ENCODE data around the gene ICOS.

The ICOS gene, protein sequence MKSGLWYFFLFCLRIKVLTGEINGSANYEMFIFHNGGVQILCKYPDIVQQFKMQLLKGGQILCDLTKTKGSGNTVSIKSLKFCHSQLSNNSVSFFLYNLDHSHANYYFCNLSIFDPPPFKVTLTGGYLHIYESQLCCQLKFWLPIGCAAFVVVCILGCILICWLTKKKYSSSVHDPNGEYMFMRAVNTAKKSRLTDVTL

DNA sequence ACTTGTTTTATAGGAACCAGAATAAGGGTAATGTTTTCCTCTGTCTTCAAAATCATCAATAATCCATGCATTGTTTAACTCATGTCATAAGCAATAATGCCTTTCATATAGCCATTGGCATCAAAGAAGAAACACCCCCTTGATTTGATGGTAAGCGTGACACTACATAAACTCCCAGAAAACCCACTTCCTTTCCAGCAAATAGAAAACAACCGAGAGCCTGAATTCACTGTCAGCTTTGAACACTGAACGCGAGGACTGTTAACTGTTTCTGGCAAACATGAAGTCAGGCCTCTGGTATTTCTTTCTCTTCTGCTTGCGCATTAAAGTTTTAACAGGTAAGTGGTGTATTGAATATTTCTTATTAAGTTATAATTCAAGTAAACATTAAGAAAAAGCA lies at the start of gene ICOS:
Gene ICOS (plus strand): TSS at position 229 of the 400 bp plus-strand sequence. CDS start 52 bp downstream, at position 281.
- Mint-ChIP-seq H3K27ac (peak within 1 kb of the TSS; percentile 92), H3K27me3 (ENCODE audit: low read depth) (no peaks in the 10 kb centered on the region), H3K4me1 (ENCODE audit: low read depth) (peaks cover 52% of the 10 kb centered on the region), H3K4me3 (peak within 1 kb of the TSS; percentile 100), H3K9me3 (no peaks in the 10 kb centered on the region), H3K36me3 (ENCODE audit: low read depth) (peaks cover 42% of the 10 kb centered on the region)
- peak; percentile 57 for DNase-seq (ENCODE audit: low spot score)

DNA sequence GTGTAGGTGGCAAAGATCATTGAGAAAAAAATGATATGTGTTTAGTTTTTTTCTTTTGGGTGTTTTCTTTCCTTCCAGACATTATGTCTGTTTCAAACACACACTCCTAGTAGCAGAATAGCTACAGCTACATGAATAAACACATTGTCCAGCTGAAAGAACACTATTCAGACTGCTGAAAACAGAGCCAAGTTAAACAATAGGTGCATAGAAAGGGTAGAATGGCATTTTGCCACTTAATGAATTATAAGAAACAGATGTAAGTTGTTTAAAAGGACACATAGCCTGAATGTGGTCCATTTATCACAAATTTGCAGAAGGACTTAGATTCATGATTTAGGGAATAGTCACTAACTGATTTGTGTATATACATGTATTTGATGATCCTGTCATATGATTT lies 48.9 kb upstream of the ICOS start:
- Mint-ChIP-seq H3K4me1 (ENCODE audit: low read depth) (peaks cover 62% of the 10 kb centered on the region), H3K27me3 (ENCODE audit: low read depth) (no peaks in the 10 kb centered on the region), H3K36me3 (ENCODE audit: low read depth) (no peaks in the 10 kb centered on the region), H3K4me3 (no peak overlapping the region), H3K9me3 (no peaks in the 10 kb centered on the region), H3K27ac (peak overlapping the region; percentile 83)
- no peak for DNase-seq (ENCODE audit: low spot score)

DNA sequence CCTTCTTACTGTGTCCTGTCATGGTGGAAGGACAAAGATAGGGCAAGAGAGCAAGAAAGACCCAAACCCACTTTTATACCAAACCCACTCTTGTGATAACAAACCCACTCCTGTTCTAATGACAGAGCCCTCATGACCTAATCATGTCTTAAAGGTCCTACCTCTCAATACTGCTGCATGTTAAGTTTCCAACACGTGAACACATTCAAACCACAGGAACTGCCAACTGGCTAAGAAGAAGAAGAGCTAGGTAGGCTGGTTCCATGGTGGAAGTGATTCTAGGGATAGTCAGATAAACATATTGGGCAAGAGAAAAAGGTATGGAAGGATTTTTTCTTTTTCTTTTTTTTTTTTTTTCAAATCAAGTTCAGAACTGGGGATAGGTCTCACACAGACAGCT lies 47.0 kb upstream of the ICOS start:
- Mint-ChIP-seq H3K9me3 (no peaks in the 10 kb centered on the region), H3K36me3 (ENCODE audit: low read depth) (no peaks in the 10 kb centered on the region), H3K27ac (no peak overlapping the region), H3K4me3 (no peak overlapping the region), H3K27me3 (ENCODE audit: low read depth) (no peaks in the 10 kb centered on the region), H3K4me1 (ENCODE audit: low read depth) (peaks cover 71% of the 10 kb centered on the region)
- no peak for DNase-seq (ENCODE audit: low spot score)

DNA sequence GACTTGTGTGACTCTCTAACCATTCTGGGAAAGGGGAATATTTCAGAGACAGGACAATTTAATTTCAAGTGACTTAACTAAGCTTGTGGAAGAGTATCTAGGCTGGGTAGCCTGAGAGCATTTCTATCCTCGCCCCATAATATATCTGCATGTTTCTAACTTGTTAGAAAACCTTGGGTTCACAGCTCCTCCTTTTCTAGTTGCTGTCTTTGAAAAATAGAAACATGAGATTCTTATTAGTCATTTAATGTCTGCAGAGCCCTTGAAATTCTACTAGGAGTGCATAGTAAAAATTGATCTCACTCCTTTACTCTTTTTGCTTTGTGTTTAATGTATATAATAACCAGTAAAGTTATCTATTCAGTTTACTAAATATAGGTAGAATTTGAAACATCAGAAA lies 46.6 kb upstream of the ICOS start:
- DNase-seq (ENCODE audit: low spot score), result no peak
- Mint-ChIP-seq H3K4me3 (no peak overlapping the region), H3K9me3 (no peaks in the 10 kb centered on the region), H3K4me1 (ENCODE audit: low read depth) (peaks cover 75% of the 10 kb centered on the region), H3K27me3 (ENCODE audit: low read depth) (no peaks in the 10 kb centered on the region), H3K36me3 (ENCODE audit: low read depth) (no peaks in the 10 kb centered on the region), H3K27ac (no peak overlapping the region)

DNA sequence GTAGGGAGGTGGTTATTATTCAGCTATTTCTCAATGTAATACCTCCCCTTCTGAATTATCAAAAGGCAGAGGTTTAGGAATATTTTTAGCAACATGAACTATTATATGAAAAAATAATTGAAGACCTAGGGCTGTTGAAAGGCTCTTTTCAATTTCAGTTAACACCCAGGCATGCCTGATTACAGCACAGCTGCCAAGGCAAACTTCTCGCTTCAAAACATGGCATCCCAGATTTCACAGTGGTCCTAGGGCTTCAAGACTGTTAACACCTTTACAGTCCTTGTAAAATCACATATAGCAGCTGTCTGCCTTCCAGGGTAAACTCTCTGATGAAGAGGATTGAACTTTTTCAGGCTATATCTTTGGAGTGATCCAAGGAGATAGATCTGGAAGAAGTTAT lies 45.8 kb upstream of the ICOS start:
- Mint-ChIP-seq H3K27ac (peak overlapping the region; percentile 24), H3K4me1 (ENCODE audit: low read depth) (peaks cover 74% of the 10 kb centered on the region), H3K4me3 (no peak overlapping the region)

DNA sequence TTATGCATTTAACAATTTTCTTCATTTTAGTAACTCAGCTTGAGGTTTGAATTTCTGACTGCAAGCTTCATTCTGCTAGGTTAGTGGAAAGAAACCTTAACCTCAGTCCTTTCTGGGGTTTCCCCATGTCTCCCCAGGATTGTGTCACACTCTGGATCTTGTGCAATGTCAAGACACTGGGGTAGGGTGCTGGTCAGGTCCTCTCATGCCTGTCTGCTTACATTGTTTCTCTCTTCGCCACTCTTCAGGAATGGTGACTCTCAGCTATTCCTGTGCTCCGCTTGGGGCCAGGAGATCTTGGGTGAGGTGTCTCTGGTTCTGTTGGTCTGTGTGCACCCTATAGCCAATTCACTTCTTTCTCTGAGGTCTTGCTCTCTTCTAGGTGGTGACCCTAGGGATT lies 45.1 kb upstream of the ICOS start:
- Mint-ChIP-seq H3K4me3 (peak overlapping the region; percentile 32), H3K27ac (peak overlapping the region; percentile 72), H3K4me1 (ENCODE audit: low read depth) (peaks cover 71% of the 10 kb centered on the region), H3K36me3 (ENCODE audit: low read depth) (peaks cover 2% of the 10 kb centered on the region), H3K27me3 (ENCODE audit: low read depth) (no peaks in the 10 kb centered on the region), H3K9me3 (peaks cover 3% of the 10 kb centered on the region)
- DNase-seq (ENCODE audit: low spot score), result peak; percentile 81

More for the DNA sequence above, 45.8 kb upstream of the ICOS start:
- DNase-seq (ENCODE audit: low spot score), result no peak
- Mint-ChIP-seq H3K36me3 (ENCODE audit: low read depth) (no peaks in the 10 kb centered on the region), H3K27me3 (ENCODE audit: low read depth) (no peaks in the 10 kb centered on the region), H3K9me3 (peaks cover 3% of the 10 kb centered on the region)

DNA sequence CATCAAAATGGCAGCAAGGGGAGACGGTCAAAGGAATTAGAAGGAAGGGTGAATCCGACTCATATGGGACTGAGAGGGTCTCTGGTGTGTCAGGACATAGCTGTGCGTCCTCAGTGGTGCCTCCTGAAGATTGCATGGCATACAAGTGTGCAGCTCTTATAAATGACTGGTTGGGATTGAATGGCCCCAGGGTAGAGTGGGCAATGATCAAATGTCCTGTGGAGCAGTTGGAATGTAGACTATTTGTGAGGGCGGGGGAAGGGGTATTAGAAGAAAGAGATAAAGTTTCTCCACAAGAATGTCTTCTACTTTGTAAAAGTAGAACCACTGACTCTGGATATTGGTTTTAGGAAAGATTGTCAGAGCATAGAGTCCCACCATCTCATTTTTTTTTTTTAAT lies 44.4 kb upstream of the ICOS start:
- Mint-ChIP-seq H3K9me3 (peaks cover 3% of the 10 kb centered on the region), H3K4me1 (ENCODE audit: low read depth) (peaks cover 71% of the 10 kb centered on the region), H3K36me3 (ENCODE audit: low read depth) (peaks cover 5% of the 10 kb centered on the region), H3K4me3 (no peak overlapping the region), H3K27me3 (ENCODE audit: low read depth) (no peaks in the 10 kb centered on the region), H3K27ac (peak overlapping the region; percentile 27)
- DNase-seq (ENCODE audit: low spot score), result no peak

DNA sequence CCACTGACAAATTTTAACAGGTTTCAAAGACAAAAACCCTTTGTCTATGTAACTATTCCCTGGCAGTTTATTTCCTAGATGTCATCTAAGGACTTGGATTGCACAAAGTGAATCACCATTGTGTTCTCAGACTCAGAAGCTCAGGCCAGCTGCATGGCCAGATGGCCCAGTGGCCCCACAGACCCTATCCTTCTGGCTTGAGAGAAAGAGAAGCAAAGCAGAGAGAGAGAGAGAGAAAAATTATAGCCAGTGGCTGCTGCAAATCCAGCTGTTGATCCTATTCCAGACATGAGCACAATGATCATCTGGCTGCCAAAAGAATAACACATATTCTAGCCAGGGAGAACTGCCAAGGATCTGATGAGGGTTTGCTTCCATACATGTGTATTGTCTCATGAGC lies 43.2 kb upstream of the ICOS start:
- Mint-ChIP-seq H3K4me1 (ENCODE audit: low read depth) (peaks cover 76% of the 10 kb centered on the region), H3K4me3 (no peak overlapping the region), H3K27me3 (ENCODE audit: low read depth) (no peaks in the 10 kb centered on the region), H3K27ac (peak overlapping the region; percentile 70), H3K9me3 (peaks cover 3% of the 10 kb centered on the region), H3K36me3 (ENCODE audit: low read depth) (peaks cover 8% of the 10 kb centered on the region)
- no peak for DNase-seq (ENCODE audit: low spot score)

DNA sequence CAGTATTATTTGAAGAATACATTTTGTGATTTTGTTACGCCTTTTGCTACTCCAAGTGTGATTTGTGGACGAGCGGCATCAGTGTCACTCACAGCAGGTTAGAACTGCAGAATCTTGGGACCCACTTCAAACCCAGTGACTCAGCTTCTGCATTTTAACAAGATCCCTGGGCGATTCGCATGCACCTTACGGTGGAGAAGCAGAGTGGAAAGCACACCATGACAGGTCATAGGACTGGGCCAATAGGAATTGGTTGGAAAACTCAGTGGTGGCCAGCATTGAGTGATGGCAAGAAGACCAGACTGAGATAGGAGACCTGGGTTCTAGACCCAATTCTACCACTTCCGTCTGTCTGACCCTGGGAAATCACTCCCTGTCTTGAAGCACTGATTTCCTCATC lies 42.7 kb upstream of the ICOS start:
- no peaks in the 10 kb centered on the region for H3K27me3 Mint-ChIP-seq (ENCODE audit: low read depth)
- H3K36me3 Mint-ChIP-seq (ENCODE audit: low read depth), result peaks cover 10% of the 10 kb centered on the region
- DNase-seq (ENCODE audit: low spot score), result no peak
- peak overlapping the region; percentile 33 for H3K4me3 Mint-ChIP-seq
- H3K9me3 Mint-ChIP-seq, result peaks cover 3% of the 10 kb centered on the region
- H3K27ac Mint-ChIP-seq, result peak overlapping the region; percentile 72
- H3K4me1 Mint-ChIP-seq (ENCODE audit: low read depth), result peaks cover 80% of the 10 kb centered on the region

DNA sequence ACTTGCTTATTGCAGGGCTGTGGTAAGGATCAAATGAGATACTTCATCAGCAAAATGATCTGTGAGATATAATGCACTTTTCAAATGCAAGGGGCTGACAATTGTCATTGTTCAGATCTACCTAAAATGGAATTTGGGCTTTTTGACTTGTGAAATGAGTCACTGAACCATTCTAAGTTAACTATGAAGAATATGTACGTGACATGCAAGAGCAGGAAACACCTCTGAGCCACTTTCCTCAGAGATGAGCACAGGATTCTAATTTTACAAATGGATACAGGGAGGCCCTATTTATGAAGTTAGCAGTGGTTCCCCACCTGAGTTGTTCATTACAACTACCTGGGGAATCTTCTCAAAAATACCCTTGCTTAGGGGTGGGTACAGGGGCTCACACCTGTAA lies 42.3 kb upstream of the ICOS start:
- peak; percentile 34 for DNase-seq (ENCODE audit: low spot score)
- no peaks in the 10 kb centered on the region for H3K27me3 Mint-ChIP-seq (ENCODE audit: low read depth)
- peaks cover 3% of the 10 kb centered on the region for H3K9me3 Mint-ChIP-seq
- peak overlapping the region; percentile 72 for H3K27ac Mint-ChIP-seq
- H3K4me1 Mint-ChIP-seq (ENCODE audit: low read depth), result peaks cover 81% of the 10 kb centered on the region
- peaks cover 12% of the 10 kb centered on the region for H3K36me3 Mint-ChIP-seq (ENCODE audit: low read depth)
- H3K4me3 Mint-ChIP-seq, result peak overlapping the region; percentile 33

DNA sequence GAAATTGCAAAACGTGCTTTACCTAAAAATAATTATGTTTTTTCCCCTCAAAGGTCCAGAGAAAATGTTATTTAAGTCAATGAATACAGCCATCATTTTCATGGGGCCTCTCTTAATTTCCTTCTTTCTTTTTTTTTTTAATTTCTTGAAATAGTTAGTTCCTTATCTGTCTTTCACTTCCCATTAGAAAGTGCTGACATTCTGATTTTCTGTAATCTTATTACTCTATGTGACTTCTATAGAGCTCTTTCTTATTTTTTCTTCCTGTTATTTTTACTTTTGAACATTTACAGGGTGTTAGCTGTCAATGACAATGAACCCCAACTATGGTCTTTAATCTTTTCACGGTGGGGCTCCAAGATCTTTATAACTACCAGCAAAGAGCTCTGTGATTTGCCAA lies 39.0 kb upstream of the ICOS start:
- H3K27ac Mint-ChIP-seq, result peak overlapping the region; percentile 47
- H3K4me1 Mint-ChIP-seq (ENCODE audit: low read depth), result peaks cover 61% of the 10 kb centered on the region
- H3K4me3 Mint-ChIP-seq, result peak overlapping the region; percentile 38

DNA sequence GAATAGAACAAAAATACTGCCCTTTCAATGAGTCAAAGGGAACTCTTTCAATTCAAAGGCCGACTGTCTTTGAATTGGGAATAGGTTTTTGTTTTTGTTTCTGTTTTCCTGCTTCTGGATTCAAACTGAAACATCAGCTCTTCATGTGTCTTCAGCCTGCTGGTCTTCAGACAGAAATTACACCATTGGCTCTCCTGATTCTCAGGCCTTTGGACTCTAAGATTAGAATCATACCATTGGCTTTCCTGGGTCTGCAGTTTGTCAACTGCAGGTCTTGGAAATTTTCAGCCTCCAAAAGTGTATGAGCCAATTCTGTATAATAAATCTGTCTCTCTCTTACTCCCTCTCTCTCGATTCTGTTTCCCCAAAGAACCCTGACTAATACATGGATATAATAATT lies 37.9 kb upstream of the ICOS start:
- peaks cover 27% of the 10 kb centered on the region for H3K36me3 Mint-ChIP-seq (ENCODE audit: low read depth)
- no peak overlapping the region for H3K4me3 Mint-ChIP-seq
- H3K27me3 Mint-ChIP-seq (ENCODE audit: low read depth), result no peaks in the 10 kb centered on the region
- no peak for DNase-seq (ENCODE audit: low spot score)
- H3K9me3 Mint-ChIP-seq, result peaks cover 25% of the 10 kb centered on the region
- no peak overlapping the region for H3K27ac Mint-ChIP-seq
- peaks cover 57% of the 10 kb centered on the region for H3K4me1 Mint-ChIP-seq (ENCODE audit: low read depth)

More for the DNA sequence above, 39.0 kb upstream of the ICOS start:
- Mint-ChIP-seq H3K9me3 (peaks cover 24% of the 10 kb centered on the region), H3K27me3 (ENCODE audit: low read depth) (no peaks in the 10 kb centered on the region), H3K36me3 (ENCODE audit: low read depth) (peaks cover 27% of the 10 kb centered on the region)
- DNase-seq (ENCODE audit: low spot score), result no peak

DNA sequence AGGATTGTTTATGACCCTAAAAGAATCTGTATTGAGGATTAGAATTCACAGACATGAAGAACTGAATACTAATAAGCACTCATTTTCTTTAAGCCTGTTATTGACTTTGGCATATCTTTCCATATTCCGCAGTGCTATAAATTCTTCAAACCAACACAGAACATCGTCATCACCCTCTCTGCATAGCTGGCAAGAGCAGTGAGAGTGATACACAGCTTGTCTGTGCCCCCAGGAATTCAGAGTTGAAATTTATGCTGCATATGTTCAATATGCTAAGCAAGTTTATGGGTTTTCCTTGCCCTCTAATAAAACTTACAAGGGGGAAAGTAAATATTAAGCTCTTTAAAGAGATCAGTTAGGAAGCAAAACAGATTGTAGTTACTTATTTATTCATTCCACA lies 36.3 kb upstream of the ICOS start:
- peaks cover 25% of the 10 kb centered on the region for H3K9me3 Mint-ChIP-seq
- H3K27me3 Mint-ChIP-seq (ENCODE audit: low read depth), result no peaks in the 10 kb centered on the region
- peaks cover 42% of the 10 kb centered on the region for H3K4me1 Mint-ChIP-seq (ENCODE audit: low read depth)
- H3K36me3 Mint-ChIP-seq (ENCODE audit: low read depth), result peaks cover 30% of the 10 kb centered on the region
- H3K4me3 Mint-ChIP-seq, result no peak overlapping the region
- DNase-seq (ENCODE audit: low spot score), result no peak
- H3K27ac Mint-ChIP-seq, result no peak overlapping the region

DNA sequence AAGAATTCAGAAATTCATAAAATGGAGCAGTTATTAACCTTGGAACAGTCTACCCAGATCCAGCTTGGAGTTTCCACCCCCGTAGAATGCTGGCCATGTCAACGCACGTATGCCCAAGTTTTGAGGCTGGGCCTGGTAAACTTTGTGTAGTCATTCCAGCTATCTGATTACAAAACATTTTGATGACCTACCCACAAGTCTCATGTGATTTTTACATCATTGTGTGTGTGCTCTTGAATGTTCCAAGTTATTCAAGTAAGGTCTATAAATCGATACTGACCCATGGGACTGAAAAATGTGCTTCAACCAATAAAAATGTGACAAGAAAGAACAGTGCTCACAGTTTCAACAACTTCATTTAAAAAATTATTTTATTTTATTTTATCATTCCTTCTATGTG lies 32.5 kb upstream of the ICOS start:
- no peak overlapping the region for H3K4me3 Mint-ChIP-seq
- H3K9me3 Mint-ChIP-seq, result peaks cover 22% of the 10 kb centered on the region
- no peak for DNase-seq (ENCODE audit: low spot score)
- no peak overlapping the region for H3K27ac Mint-ChIP-seq
- peaks cover 17% of the 10 kb centered on the region for H3K4me1 Mint-ChIP-seq (ENCODE audit: low read depth)
- peaks cover 18% of the 10 kb centered on the region for H3K36me3 Mint-ChIP-seq (ENCODE audit: low read depth)
- no peaks in the 10 kb centered on the region for H3K27me3 Mint-ChIP-seq (ENCODE audit: low read depth)

DNA sequence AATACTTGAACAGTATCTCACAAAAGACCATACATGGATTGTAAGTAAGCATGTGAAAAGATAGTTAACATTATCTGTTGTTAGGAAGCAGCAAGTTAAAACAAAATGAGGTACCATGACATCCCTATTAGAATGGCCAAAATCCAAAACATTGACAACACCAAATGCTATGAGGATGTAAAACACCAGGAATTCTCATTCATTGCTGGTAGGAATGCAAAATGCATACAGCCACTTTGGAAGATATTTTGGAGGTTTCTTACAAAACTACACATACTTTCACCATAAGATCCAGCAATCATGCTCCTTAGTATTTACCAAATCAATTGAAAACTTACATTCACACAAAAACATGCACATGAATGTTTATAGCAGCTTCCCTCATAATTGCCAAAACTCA lies 30.9 kb upstream of the ICOS start:
- no peak overlapping the region for H3K4me3 Mint-ChIP-seq
- no peak overlapping the region for H3K27ac Mint-ChIP-seq
- no peak for DNase-seq (ENCODE audit: low spot score)
- H3K4me1 Mint-ChIP-seq (ENCODE audit: low read depth), result peaks cover 20% of the 10 kb centered on the region
- H3K36me3 Mint-ChIP-seq (ENCODE audit: low read depth), result peaks cover 16% of the 10 kb centered on the region
- peaks cover 18% of the 10 kb centered on the region for H3K9me3 Mint-ChIP-seq
- no peaks in the 10 kb centered on the region for H3K27me3 Mint-ChIP-seq (ENCODE audit: low read depth)
